Nephron progenitor cell (in vitro differentiated cells): Measurements from ENCODE around the gene RFK.
"Not testable (repeated sequence)": the region's sequence is repeated elsewhere in the genome, so short reads cannot be mapped to it uniquely, and the experiment has no call there.

Experiments
- DNase-seq: peaks from one replicate; pipeline ENCODE4 v3.0.0; 2021
- H3K27ac Mint-ChIP-seq: 2 replicates; pipeline ENCODE4 v1.8.0; 2021; ENCODE audit warnings: mild to moderate bottlenecking, moderate library complexity, mixed read lengths
- H3K27me3 Mint-ChIP-seq: 2 replicates; pipeline ENCODE4 v1.8.0; 2021; ENCODE audit warnings: mild to moderate bottlenecking, low read depth, mixed read lengths; ENCODE audit not compliant: poor library complexity
- H3K36me3 Mint-ChIP-seq: 2 replicates; pipeline ENCODE4 v1.8.0; 2021; ENCODE audit warnings: low read depth, mixed read lengths
- H3K4me1 Mint-ChIP-seq: 2 replicates; pipeline ENCODE4 v1.8.0; 2021; ENCODE audit warnings: mixed read lengths
- H3K4me3 Mint-ChIP-seq: 2 replicates; pipeline ENCODE4 v1.8.0; 2021; ENCODE audit warnings: mild to moderate bottlenecking, moderate library complexity, mixed read lengths
- H3K9me3 Mint-ChIP-seq: 2 replicates; pipeline ENCODE4 v1.8.0; 2021; ENCODE audit warnings: mild to moderate bottlenecking, moderate library complexity, mixed read lengths
- TF ChIP-seq, protein P1 (sequence below): fragments of 200-600 bp; sonication (generic); IDR thresholded peaks from 2 replicates; pipeline ENCODE4 v1.5.0; 2021; ENCODE audit warnings: antibody characterized with exemption

RFK gene

DNA sequence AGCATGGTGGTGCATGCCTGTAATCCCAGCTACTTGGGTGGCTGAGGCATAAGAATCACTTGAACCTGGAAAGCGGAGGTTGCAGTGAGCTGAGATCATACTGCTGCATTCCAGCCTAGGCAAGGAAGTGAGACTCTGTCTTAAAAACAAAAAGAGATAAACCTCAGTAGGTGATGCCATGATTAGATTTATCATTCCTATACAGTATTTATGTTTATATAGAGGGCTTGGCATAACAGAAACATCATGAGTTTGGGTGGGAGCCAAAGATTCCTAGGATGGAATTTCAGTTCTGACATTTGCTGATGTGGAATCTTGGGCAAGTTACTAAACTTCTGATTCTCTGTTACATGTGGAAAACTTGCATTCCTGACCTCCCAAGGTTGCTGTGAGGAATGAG lies 22.3 kb downstream of the RFK start:
- Mint-ChIP-seq H3K36me3 (no peaks in the 10 kb centered on the region), H3K9me3 (no peaks in the 10 kb centered on the region), H3K27ac (no peak overlapping the region), H3K27me3 (peaks cover 6% of the 10 kb centered on the region), H3K4me1 (peaks cover 44% of the 10 kb centered on the region), H3K4me3 (no peak overlapping the region)
- no peak for DNase-seq
- TF ChIP-seq, protein P1, sequence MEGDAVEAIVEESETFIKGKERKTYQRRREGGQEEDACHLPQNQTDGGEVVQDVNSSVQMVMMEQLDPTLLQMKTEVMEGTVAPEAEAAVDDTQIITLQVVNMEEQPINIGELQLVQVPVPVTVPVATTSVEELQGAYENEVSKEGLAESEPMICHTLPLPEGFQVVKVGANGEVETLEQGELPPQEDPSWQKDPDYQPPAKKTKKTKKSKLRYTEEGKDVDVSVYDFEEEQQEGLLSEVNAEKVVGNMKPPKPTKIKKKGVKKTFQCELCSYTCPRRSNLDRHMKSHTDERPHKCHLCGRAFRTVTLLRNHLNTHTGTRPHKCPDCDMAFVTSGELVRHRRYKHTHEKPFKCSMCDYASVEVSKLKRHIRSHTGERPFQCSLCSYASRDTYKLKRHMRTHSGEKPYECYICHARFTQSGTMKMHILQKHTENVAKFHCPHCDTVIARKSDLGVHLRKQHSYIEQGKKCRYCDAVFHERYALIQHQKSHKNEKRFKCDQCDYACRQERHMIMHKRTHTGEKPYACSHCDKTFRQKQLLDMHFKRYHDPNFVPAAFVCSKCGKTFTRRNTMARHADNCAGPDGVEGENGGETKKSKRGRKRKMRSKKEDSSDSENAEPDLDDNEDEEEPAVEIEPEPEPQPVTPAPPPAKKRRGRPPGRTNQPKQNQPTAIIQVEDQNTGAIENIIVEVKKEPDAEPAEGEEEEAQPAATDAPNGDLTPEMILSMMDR, result no peak

DNA sequence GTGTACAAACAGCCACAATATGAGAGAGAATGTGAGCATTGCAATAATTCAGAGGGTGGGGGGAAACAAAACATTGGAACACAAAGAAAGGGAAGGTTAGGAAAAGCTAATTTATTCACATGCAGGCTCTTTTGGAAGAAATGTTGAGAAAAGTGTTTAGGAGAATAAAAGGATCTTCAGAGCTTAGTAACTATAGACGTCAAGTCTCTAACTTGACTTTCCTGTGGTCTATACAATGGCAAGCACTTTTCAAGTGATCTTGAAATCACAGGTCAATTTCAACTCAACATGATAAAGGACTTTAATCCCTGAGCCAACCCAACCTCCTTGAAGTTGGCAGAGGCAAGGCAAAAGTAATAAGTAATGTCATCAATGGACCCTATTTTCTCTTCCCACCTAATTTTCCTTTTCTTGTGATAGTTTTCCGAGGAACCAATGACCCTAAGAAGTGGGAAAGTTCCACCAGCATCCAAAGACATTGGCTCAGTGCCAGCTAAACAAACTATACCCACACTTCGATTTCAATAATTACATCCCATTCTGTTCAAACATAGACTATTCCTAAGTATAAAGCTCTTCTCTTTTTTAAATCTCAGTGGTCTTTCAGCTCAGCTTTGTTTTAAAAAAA lies 23.7 kb downstream of the RFK start:
- no peak overlapping the region for H3K4me3 Mint-ChIP-seq

DNA sequence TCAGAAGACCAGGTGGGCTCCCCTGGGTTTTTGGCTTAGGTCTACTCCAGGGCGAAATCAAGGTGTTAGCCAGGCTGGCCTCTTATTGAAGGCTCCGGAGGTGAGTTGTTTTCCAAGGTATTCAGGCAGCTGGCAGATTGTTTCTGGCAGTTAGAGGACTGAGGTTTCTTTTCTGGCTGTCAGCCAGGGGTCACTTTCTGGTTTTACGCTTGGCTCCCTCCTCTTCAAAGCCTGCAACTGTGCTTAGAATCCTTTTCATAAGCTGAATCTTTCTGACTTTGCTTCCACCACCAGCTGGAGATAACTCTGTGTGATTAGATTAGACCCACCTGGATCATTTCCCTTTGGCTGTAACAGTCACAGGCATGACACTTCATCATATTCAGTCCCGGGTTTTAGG lies 24.6 kb downstream of the RFK start:
- Mint-ChIP-seq H3K27ac (peak overlapping the region; percentile 87), H3K4me3 (no peak overlapping the region), H3K9me3 (no peaks in the 10 kb centered on the region), H3K4me1 (peaks cover 31% of the 10 kb centered on the region), H3K36me3 (no peaks in the 10 kb centered on the region), H3K27me3 (peaks cover 6% of the 10 kb centered on the region)
- peak; percentile 8 for DNase-seq
- TF ChIP-seq, protein P1, result no peak

More for the DNA sequence above, 23.7 kb downstream of the RFK start:
- Mint-ChIP-seq H3K9me3 (no peaks in the 10 kb centered on the region), H3K27ac (no peak overlapping the region), H3K36me3 (no peaks in the 10 kb centered on the region), H3K4me1 (peaks cover 40% of the 10 kb centered on the region), H3K27me3 (peaks cover 6% of the 10 kb centered on the region)
- TF ChIP-seq, protein P1, result no peak
- no peak for DNase-seq

DNA sequence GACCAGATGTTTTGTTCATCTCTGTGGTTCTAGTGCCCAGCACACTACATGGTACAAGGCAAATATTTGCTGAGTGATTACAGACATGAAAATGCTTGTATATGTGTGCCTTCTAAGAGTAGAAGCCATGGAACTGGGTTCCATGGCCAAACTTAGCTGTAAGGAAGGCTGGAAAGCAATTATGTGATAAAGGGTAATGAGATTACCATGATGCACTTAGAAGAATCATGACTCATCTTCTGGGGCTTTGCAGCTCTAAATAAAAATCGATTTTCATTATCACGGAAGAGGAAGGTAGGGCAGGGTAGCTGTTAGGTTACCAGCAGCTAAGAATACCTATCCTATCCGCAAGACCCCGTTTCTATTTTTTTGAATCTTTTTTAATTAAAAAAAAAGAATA lies 28.0 kb downstream of the RFK start:
- TF ChIP-seq, protein P1, result no peak
- DNase-seq, result no peak
- no peaks in the 10 kb centered on the region for H3K36me3 Mint-ChIP-seq
- H3K4me3 Mint-ChIP-seq, result no peak overlapping the region
- H3K9me3 Mint-ChIP-seq, result no peaks in the 10 kb centered on the region
- peaks cover 21% of the 10 kb centered on the region for H3K4me1 Mint-ChIP-seq
- H3K27me3 Mint-ChIP-seq, result peaks cover 6% of the 10 kb centered on the region
- H3K27ac Mint-ChIP-seq, result no peak overlapping the region

DNA sequence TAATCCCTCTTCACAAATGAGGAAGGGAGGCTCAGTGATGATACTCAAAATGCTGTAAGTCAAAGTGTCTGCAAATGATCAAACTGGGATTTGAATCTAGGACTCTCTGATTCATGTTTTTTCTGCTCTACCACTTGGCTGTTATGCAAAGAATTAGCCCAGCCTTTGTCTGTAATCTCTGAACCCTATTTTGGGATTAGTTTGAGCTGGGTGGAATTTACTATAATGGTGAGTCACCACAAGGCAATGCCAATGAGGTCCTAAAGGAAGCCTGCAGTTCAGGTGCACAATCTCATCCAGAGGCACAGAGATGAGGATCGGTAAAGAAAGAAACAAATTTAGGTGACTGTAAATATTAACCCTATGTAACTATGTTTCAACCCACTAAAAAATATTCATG lies 29.2 kb downstream of the RFK start:
- no peaks in the 10 kb centered on the region for H3K9me3 Mint-ChIP-seq
- H3K27ac Mint-ChIP-seq, result no peak overlapping the region
- no peak for DNase-seq

DNA sequence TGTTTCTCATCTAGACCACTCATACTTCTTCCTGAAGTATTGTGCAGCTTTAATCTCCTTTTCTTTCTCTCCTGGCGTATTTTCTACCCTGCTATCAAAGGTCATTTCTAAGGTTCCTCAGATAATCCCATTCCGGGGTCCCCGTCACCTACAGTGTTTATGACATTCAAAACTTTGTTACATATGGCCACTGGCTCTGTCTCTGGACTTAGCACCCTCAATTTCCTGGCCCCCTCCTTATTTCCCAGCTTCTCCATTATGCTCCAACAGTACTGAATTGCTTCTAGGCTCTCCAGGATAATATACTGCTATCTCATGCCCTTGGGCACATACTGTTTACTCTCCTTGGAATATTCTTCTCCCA lies 31.2 kb downstream of the RFK start:
- Mint-ChIP-seq H3K27ac (peak overlapping the region; percentile 18), H3K36me3 (no peaks in the 10 kb centered on the region), H3K4me1 (peaks cover 9% of the 10 kb centered on the region), H3K4me3 (no peak overlapping the region), H3K9me3 (no peaks in the 10 kb centered on the region), H3K27me3 (peaks cover 3% of the 10 kb centered on the region)
- TF ChIP-seq, protein P1, result no peak
- no peak for DNase-seq

More for the DNA sequence above, 29.2 kb downstream of the RFK start:
- peaks cover 6% of the 10 kb centered on the region for H3K27me3 Mint-ChIP-seq
- TF ChIP-seq, protein P1, result no peak
- no peak overlapping the region for H3K4me3 Mint-ChIP-seq
- H3K4me1 Mint-ChIP-seq, result peaks cover 16% of the 10 kb centered on the region
- no peaks in the 10 kb centered on the region for H3K36me3 Mint-ChIP-seq

DNA sequence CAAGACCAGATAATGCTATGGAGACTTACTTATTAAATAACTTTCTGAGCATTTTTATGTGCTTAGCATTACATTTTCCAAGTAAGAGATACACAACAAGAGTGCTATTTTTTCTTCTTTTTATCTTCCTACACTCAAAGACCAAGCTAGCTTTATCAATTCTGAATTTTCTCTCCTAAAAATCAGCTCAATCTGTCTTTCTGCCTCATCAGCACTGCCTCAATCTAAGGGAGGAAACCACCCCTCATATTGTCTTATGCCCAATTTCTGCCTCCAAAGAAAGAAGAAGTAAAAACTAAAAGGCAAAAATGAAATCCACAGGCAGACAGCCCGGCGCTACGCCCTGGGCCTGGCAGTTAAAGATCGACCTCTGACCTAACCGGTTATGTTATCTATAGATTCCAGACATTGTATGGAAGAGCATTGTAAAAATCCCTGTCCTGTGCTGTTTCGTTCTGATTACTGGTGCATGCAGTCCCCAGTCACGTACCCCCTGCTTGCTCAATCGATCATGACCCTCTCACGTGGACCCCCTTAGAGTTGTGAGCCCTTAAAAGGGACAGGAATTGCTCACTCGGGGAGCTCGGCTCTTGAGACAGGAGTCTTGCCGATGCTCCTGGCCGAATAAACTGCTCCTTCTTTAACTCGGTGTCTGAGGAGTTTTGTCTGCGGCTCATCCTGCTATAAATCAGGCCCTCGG lies 31.7 kb downstream of the RFK start:
- DNase-seq, H3K9me3 Mint-ChIP-seq, H3K27me3 Mint-ChIP-seq, H3K4me1 Mint-ChIP-seq, H3K4me3 Mint-ChIP-seq, H3K36me3 Mint-ChIP-seq: not testable (repeated sequence)
- H3K27ac Mint-ChIP-seq, result peak overlapping the region; percentile 30
